Nephron (organoid): ENCODE data around the gene VPS13D.
A peak's percentile ranks its signal among the peaks of the same experiment; 100 is the strongest.

Experiments
- H3K27ac Mint-ChIP-seq, 3 experiments: 2 replicates each; pipeline ENCODE4 v1.8.0; 2020; ENCODE audit warnings: mixed read lengths in 3 of 3, mild to moderate bottlenecking in 2 of 3, moderate library complexity in 1 of 3
- H3K27me3 Mint-ChIP-seq: 2 replicates; pipeline ENCODE4 v1.8.0; 2021; ENCODE audit warnings: low read depth, mild to moderate bottlenecking, moderate library complexity, mixed read lengths
- H3K36me3 Mint-ChIP-seq: 2 replicates; pipeline ENCODE4 v1.8.0; 2020; ENCODE audit warnings: low read depth, mixed read lengths
- H3K4me1 Mint-ChIP-seq: 2 replicates; pipeline ENCODE4 v1.8.0; 2020; ENCODE audit warnings: mixed read lengths
- H3K4me3 Mint-ChIP-seq, 3 experiments: 2 replicates each; pipeline ENCODE4 v1.8.0; 2020; ENCODE audit warnings: mild to moderate bottlenecking in 3 of 3, mixed read lengths in 3 of 3, moderate library complexity in 2 of 3
- H3K9me3 Mint-ChIP-seq: 2 replicates; pipeline ENCODE4 v1.8.0; 2020; ENCODE audit warnings: mixed read lengths
- TF ChIP-seq, protein P1 (sequence below), 3 experiments: fragments of 200-600 bp; sonication (generic); IDR thresholded peaks; one replicate each; pipeline ENCODE4 v1.5.0; 2021; ENCODE audit warnings: antibody characterized with exemption in 3 of 3; ENCODE audit not compliant: unreplicated experiment in 3 of 3

VPS13D gene

GRCh38 chr1:12556957-12557935 lies 327.4 kb downstream of the VPS13D start:
- H3K9me3 Mint-ChIP-seq: peaks cover 14% of the 10 kb centered on the region
- H3K36me3 Mint-ChIP-seq: peaks cover 6% of the 10 kb centered on the region

DNA sequence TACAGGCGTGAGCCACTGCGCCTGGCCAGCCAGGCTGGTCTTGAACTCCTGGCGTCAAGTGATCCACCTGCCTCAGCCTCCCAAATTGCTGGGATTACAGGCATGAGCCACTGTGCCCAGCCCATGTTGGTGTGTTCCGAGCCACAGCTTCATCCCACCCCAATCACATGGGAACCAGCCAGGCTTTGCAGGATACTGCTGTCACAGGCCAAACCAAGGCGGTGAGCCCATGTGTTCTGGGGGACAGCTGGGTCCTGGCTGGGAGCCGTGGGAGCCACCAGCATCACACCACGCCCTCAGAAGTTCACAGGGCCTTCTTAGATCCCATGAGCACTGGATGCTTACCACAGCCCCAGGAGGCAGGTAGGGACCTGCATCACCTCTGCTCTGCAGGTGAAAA lies 331.3 kb downstream of the VPS13D start:
- H3K4me1 Mint-ChIP-seq: peaks cover 23% of the 10 kb centered on the region
- peaks cover 9% of the 10 kb centered on the region for H3K27me3 Mint-ChIP-seq
- no peak overlapping the region for H3K4me3 Mint-ChIP-seq

More at GRCh38 chr1:12556957-12557935, 327.4 kb downstream of the VPS13D start:
- Mint-ChIP-seq H3K27ac (peak overlapping the region; percentile 97 to 99 (median 98)), H3K4me3 (peak overlapping the region in 1 of 3 experiments; percentile 51), H3K27me3 (peaks cover 11% of the 10 kb centered on the region), H3K4me1 (peaks cover 42% of the 10 kb centered on the region)
- TF ChIP-seq, protein P1, sequence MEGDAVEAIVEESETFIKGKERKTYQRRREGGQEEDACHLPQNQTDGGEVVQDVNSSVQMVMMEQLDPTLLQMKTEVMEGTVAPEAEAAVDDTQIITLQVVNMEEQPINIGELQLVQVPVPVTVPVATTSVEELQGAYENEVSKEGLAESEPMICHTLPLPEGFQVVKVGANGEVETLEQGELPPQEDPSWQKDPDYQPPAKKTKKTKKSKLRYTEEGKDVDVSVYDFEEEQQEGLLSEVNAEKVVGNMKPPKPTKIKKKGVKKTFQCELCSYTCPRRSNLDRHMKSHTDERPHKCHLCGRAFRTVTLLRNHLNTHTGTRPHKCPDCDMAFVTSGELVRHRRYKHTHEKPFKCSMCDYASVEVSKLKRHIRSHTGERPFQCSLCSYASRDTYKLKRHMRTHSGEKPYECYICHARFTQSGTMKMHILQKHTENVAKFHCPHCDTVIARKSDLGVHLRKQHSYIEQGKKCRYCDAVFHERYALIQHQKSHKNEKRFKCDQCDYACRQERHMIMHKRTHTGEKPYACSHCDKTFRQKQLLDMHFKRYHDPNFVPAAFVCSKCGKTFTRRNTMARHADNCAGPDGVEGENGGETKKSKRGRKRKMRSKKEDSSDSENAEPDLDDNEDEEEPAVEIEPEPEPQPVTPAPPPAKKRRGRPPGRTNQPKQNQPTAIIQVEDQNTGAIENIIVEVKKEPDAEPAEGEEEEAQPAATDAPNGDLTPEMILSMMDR (IDR thresholded peaks at IDR 0.05; ENCODE audit: unreplicated experiment in 3 of 3): no peak

More for the DNA sequence above, 331.3 kb downstream of the VPS13D start:
- Mint-ChIP-seq H3K27ac (no peak overlapping the region), H3K36me3 (peaks cover 35% of the 10 kb centered on the region), H3K9me3 (peaks cover 40% of the 10 kb centered on the region)
- TF ChIP-seq, protein P1 (IDR thresholded peaks at IDR 0.05; ENCODE audit: unreplicated experiment in 3 of 3): no peak
